HG02678 (cell line): ENCODE data around the gene CTU1.

Experiments used
- ATAC-seq: cut with Tn5 transposase; IDR thresholded peaks from one replicate; pipeline ENCODE4 v1.9.1; 2021; ENCODE audit warnings: mild to moderate bottlenecking, moderate library complexity; ENCODE audit not compliant: unreplicated experiment

CTU1 gene

GRCh38 chr19:51083783-51084182 lies 24.4 kb downstream of the CTU1 start:
- ATAC-seq, result no peak

DNA sequence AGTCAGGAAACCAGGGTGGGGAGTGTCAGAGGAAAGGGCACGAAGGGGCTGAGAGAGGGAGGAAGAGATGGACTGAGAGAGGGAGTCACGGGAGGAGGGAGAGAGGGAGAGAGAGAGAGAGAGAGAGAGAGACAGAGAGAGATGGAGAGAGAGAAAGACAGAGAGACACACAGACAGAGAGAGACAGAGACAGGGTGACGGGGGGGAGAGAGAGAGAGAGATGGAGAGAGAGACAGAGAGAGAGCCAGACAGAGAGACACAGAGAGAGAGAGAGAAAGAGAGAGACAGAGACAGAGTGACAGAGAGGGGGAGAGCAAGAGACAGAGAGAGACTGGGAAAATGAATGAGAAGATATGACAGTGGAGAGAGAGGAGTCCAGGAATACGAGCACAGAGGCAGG lies 25.0 kb downstream of the CTU1 start:
- ATAC-seq, result no peak

- ATAC-seq, result no peak
Measured at GRCh38 chr19:51082611-51083010, 25.6 kb downstream of the CTU1 start, which contains the start of gene KLK14. KLK14 (minus strand) TSS chr19:51082887; CDS start chr19:51082614, 273 bp downstream.

GRCh38 chr19:51081476-51081875 lies 26.7 kb downstream of the CTU1 start:
- ATAC-seq, result no peak

DNA sequence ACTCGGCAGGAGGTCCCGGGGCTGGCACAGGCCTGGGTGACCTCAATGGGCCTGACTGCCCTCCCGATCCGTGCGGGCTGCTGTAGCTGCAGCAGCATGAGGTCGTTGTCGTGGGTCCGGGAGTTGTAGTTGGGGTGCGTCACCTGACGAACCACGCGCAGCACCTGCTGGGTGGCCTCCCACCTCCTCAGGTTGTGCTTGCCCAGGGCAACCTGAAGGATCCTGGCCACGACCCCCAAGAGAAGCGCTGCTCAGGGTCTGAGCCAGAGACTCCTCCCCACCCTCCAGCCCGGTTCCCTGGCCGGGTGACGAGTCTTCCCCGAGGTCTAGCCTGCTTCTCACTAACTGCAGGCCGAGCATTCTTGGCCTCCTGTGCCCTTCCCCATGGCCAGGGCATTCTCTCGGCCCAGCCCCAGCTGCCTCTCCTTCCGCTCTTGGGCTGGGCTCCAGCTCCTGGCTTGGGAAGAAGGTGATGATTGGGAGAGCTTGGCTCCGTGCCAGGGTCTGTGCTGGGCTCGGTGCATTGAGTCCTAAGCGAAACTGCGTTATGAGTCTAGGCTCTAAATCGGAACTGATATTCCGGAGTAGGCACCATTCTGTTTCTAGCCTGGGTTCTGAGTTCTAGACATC lies 28.6 kb downstream of the CTU1 start:
- no peak for ATAC-seq

- ATAC-seq, result no peak
Measured at GRCh38 chr19:51078731-51079130, 29.5 kb downstream of the CTU1 start.

- ATAC-seq, result no peak
Measured at GRCh38 chr19:51078104-51078503, 30.1 kb downstream of the CTU1 start.

- ATAC-seq, result no peak
Measured at GRCh38 chr19:51076631-51077213, 31.5 kb downstream of the CTU1 start.

DNA sequence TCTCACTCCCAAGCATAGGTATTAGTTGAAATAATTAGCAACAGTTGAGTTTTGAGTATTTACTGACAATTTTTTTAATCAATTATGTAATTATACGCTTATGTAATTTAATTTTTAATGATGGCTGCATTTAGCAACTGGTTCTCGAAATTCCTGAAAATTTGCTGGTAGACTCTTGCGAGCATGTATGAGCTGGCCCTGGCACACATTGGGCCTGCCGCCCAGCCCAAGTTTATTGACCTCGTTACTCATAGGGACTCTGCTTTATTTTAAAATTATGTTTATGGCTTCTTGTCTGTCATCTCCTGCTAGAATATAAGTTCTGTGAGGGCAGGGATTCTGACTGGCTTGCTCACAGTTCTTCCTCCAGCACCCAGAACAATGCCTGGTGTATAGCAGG lies 32.2 kb downstream of the CTU1 start:
- no peak for ATAC-seq

DNA sequence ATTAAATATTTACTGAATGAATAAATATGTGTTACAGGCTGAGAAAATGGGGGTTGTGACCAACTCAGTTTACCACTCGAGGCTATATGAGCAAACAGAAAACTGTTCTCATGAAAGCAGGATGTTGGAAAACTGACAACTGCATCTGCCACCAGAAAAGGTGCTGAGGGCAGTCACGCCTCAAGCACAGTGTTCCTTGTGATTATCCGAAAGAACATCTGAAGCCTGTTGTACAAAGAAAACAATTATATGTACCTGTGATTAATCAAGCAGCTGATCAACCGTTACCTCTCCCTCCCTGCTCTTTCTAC lies 37.2 kb downstream of the CTU1 start:
- no peak for ATAC-seq

GRCh38 chr19:51070334-51071094 lies 37.7 kb downstream of the CTU1 start:
- no peak for ATAC-seq

DNA sequence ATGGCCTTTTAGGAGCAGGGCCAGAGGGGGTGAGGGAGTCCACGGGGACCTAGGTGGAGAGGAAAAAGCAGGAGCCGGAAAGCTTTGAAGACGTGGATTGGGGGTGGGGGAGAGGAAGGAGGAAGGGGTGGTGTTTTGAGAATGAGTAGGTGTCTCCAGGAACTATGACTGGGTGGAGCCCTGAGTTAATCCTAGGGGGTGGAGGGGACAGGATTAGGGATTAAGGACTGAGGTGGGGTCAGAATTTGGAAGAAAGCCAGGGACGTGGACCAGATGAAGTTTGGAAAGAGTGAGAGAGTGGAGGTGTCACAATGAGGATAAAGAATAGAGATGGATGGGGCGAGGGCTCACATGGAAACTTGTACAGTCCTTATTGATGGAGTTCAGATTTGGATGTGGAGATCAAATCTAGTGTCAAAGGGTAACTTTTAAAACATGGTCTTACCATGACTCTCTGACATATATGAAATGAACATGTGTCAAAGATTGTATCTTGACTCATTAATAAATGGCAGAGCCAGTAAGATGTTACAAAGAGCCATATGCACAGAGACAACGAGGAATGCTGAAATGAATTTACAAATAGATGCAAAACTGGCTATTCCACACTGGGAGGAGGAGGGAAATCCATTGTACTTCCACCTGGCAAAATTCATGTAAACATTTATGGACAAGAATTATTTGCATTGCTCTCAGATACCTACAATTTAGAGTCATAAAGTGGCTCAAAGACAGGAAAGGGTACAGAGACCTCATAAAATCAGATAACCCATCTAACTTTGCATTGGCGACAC lies 41.6 kb downstream of the CTU1 start:
- ATAC-seq, result no peak

GRCh38 chr19:51065221-51065960 lies 42.8 kb downstream of the CTU1 start:
- ATAC-seq, result no peak

GRCh38 chr19:51064534-51065220 lies 43.5 kb downstream of the CTU1 start, which contains the start of gene KLK13:
KLK13 (minus strand) TSS chr19:51065092; CDS start chr19:51065067, 25 bp downstream.
- ATAC-seq, result no peak

- ATAC-seq, result no peak
Measured at GRCh38 chr19:51063664-51064063, 44.5 kb downstream of the CTU1 start.

GRCh38 chr19:51060973-51061372 lies 47.2 kb downstream of the CTU1 start:
- no peak for ATAC-seq

- ATAC-seq, result no peak
Measured at GRCh38 chr19:51060336-51060735, 47.9 kb downstream of the CTU1 start.

GRCh38 chr19:51059715-51060114 lies 48.5 kb downstream of the CTU1 start:
- ATAC-seq, result no peak

DNA sequence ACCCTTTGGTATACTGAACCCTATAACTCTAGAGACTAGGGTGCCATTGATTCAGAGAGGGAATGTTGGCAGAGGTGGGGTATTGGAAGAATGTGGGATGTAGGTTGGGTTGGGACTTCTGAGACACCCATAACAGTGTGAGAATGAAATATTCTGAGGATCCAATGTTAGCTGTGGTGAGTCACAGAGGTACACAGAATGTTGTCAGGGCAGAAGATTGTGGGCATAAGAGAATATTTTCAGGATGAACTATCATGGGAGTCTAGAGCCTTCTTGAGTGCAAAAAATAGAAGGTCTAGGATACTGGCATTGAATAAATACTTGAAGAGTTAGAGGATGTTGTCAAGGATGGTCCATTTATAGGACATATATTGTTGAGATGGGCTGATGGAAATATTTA lies 52.3 kb downstream of the CTU1 start:
- no peak for ATAC-seq
